ENCODE measurements around the gene ARMC10. TPM values are rescaled to one million over a fixed set of nuclear protein-coding genes. Genes with fewer than 3 reads are reported as not detected.

Gene ARMC10
- total RNA-seq, 1 donor from 2014 or later: 27.5 TPM

GRCh38 chr7:103114576-103115008 lies 39.7 kb downstream of the ARMC10 start:
- Mint-ChIP-seq H3K36me3 (ENCODE audit: low read depth, unreplicated experiment) (peaks cover 14% of the 10 kb centered on the region), H3K4me1 (ENCODE audit: low read depth, unreplicated experiment) (peaks cover 10% of the 10 kb centered on the region), H3K27me3 (ENCODE audit: low read depth, unreplicated experiment) (no peaks in the 10 kb centered on the region), H3K27ac (ENCODE audit: unreplicated experiment) (no peak overlapping the region), H3K9me3 (ENCODE audit: unreplicated experiment) (peaks cover 6% of the 10 kb centered on the region), H3K4me3 (ENCODE audit: unreplicated experiment) (no peak overlapping the region)
- Histone ChIP-seq H3K4me2 (ENCODE audit: low read length) (no peak overlapping the region), H3K79me2 (ENCODE audit: insufficient read depth, low read length) (no peaks in the 10 kb centered on the region), H2AFZ (ENCODE audit: low read depth, low read length) (no peak overlapping the region), H4K20me1 (ENCODE audit: insufficient read depth, low read length) (no peaks in the 10 kb centered on the region), H3K9ac (ENCODE audit: low read length) (no peak overlapping the region), H3K27ac (ENCODE audit: low read depth, low read length) (no peak overlapping the region), H3K4me1 (ENCODE audit: insufficient read depth, low read length) (peaks cover 5% of the 10 kb centered on the region), H3K27me3 (ENCODE audit: insufficient read depth, low read length) (no peaks in the 10 kb centered on the region), H3K4me3 (ENCODE audit: insufficient read depth, low read depth, low read length) (no peak overlapping the region), H3K9me3 (ENCODE audit: insufficient read depth, low read depth, low read length) (no peaks in the 10 kb centered on the region), H3K36me3 (ENCODE audit: insufficient read depth, low read length) (no peaks in the 10 kb centered on the region)
- FAIRE-seq (no peak), DNase-seq (ENCODE audit: low read depth) (no peak)
- TF ChIP-seq EZH2 (IDR thresholded peaks at IDR 0.05; ENCODE audit: insufficient read depth, low read length): no peak
- no peak for TF ChIP-seq CTCF (IDR thresholded peaks at IDR 0.05; ENCODE audit: insufficient read depth, low read depth, low read length)

DNA sequence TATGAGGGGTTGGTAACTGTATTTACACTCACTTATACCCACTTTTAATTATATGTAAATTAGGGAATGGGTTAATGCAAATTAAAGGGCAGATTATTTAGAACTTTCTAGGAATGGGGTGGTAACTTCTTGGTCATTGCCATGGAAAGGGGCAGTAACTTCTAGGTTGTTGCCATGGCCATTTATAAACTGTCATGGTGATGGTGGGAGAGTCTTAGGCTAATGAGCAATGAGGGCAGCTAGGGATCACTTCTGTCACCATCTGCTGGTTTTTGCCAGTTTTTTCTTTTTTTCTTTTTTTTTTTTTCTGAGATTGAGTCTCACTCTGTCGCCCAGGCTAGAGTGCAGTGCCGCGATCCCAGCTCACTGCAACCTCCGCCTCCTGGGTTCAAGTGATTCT lies 40.8 kb downstream of the ARMC10 start:
- H3K9me3 Mint-ChIP-seq (ENCODE audit: unreplicated experiment): peaks cover 6% of the 10 kb centered on the region

More for the DNA sequence above, 40.8 kb downstream of the ARMC10 start:
- Histone ChIP-seq H3K27ac (ENCODE audit: low read depth, low read length) (no peak overlapping the region), H3K36me3 (ENCODE audit: insufficient read depth, low read length) (no peaks in the 10 kb centered on the region), H2AFZ (ENCODE audit: low read depth, low read length) (no peak overlapping the region), H3K4me1 (ENCODE audit: insufficient read depth, low read length) (peaks cover 5% of the 10 kb centered on the region), H3K9ac (ENCODE audit: low read length) (no peak overlapping the region), H3K79me2 (ENCODE audit: insufficient read depth, low read length) (no peaks in the 10 kb centered on the region), H3K4me2 (ENCODE audit: low read length) (no peak overlapping the region), H3K9me3 (ENCODE audit: insufficient read depth, low read depth, low read length) (no peaks in the 10 kb centered on the region), H3K27me3 (ENCODE audit: insufficient read depth, low read length) (no peaks in the 10 kb centered on the region), H3K4me3 (ENCODE audit: insufficient read depth, low read depth, low read length) (no peak overlapping the region), H4K20me1 (ENCODE audit: insufficient read depth, low read length) (no peaks in the 10 kb centered on the region)
- FAIRE-seq: no peak
- no peaks in the 10 kb centered on the region for H3K27me3 Mint-ChIP-seq (ENCODE audit: low read depth, unreplicated experiment)
- H3K27ac Mint-ChIP-seq (ENCODE audit: unreplicated experiment): no peak overlapping the region
- H3K36me3 Mint-ChIP-seq (ENCODE audit: low read depth, unreplicated experiment): peaks cover 8% of the 10 kb centered on the region
- no peak for DNase-seq (ENCODE audit: low read depth)
- H3K4me3 Mint-ChIP-seq (ENCODE audit: unreplicated experiment): no peak overlapping the region
- H3K4me1 Mint-ChIP-seq (ENCODE audit: low read depth, unreplicated experiment): peaks cover 12% of the 10 kb centered on the region
- TF ChIP-seq EZH2 (IDR thresholded peaks at IDR 0.05; ENCODE audit: insufficient read depth, low read length): no peak
- TF ChIP-seq CTCF (IDR thresholded peaks at IDR 0.05; ENCODE audit: insufficient read depth, low read depth, low read length): no peak

Data from astrocyte (in vitro differentiated cells and primary cell).